Transverse colon (tissue), 4 donors: ENCODE measurements around the gene DDX5. TPM values are rescaled to one million over a fixed set of nuclear protein-coding genes. Genes with fewer than 3 reads are reported as not detected.

Source experiments
- DNase-seq: peaks from one replicate; pipeline ENCODE4 v3.0.0-alpha.2; 2019
- H3K27ac ChIP-seq, 4 donors: fragments of 200-600 bp; sonication (generic); 2 replicates each; pipeline ENCODE4 v1.5.1; 2016 to 2018; ENCODE audit warnings: inconsistent platforms in 4 of 4
- H3K27me3 ChIP-seq: fragments of 200-600 bp; sonication (generic); 2 replicates; pipeline ENCODE4 v1.5.1; 2017; ENCODE audit warnings: inconsistent platforms
- H3K36me3 ChIP-seq, 4 donors: fragments of 200-600 bp; sonication (generic); 2 replicates each; pipeline ENCODE4 v1.5.1; 2017 to 2019; ENCODE audit warnings: inconsistent platforms in 4 of 4
- H3K4me1 ChIP-seq, 4 donors: fragments of 200-600 bp; sonication (generic); 2 replicates each; pipeline ENCODE4 v1.5.1; 2017 to 2020; ENCODE audit warnings: inconsistent platforms in 4 of 4
- H3K4me3 ChIP-seq, 4 donors: fragments of 200-600 bp; sonication (generic); 1 replicate in 1 of 4; 2 replicates in 3 of 4; pipeline versions ENCODE4 v1.5.1 to v1.6.1; 2017 to 2019; ENCODE audit warnings: inconsistent platforms in 4 of 4
- H3K9me3 ChIP-seq, 2 donors: fragments of 200-600 bp; sonication (generic); 2 replicates each; pipeline ENCODE4 v1.5.1; 2017 to 2019; ENCODE audit warnings: inconsistent platforms in 2 of 2
- EP300 ChIP-seq: sonication (generic); formaldehyde crosslinking; IDR thresholded peaks from one replicate; pipeline ENCODE4 v1.6.1; 2017; ENCODE audit warnings: antibody characterized with exemption, low read depth
- POLR2A ChIP-seq: fragments of 450-650 bp; IDR thresholded peaks from one replicate; pipeline ENCODE4 v1.6.1; 2016; ENCODE audit warnings: antibody characterized with exemption, mild to moderate bottlenecking, moderate library complexity
- POLR2AphosphoS5 ChIP-seq, 3 donors: sonication (generic); formaldehyde crosslinking; IDR thresholded peaks; one replicate each; pipeline ENCODE4 v1.6.1; 2016; ENCODE audit warnings: antibody characterized with exemption in 3 of 3
- whole genome bisulfite sequencing, 2 donors: methylation state at CpG; one replicate each; pipeline ENCODE4 v1.1.5; 2018; ENCODE audit warnings: low coverage in 1 of 2; 5-methylcytosine and 5-hydroxymethylcytosine counted together
- in situ Hi-C, 4 donors: fragments of 200-750 bp; cut with MboI; loops; one replicate each; pipeline versions ENCODE4 v1.15.0 to v1.15.1; 2017; ENCODE audit warnings: low sequenced_read_pairs in 3 of 4, low pct_ligation_motif_present in 1 of 4, low pct_unique_long_range_greater_than_20kb in 1 of 4
- intact Hi-C: fragments of 100-400 bp; cut with DNase I; formaldehyde crosslinking; loops from one replicate; pipeline ENCODE4 v1.15.1; 2023; ENCODE audit warnings: low total_unique reads
- total RNA-seq, 4 donors: library from RNA; depleted of rRNA; stranded (reverse); fragments of >200 nt; gene quantifications; one replicate each; pipeline ENCODE4 v1.1.0, GENCODE V29; 2016
- TF ChIP-seq, protein P1 (sequence below), 5 experiments: fragments of 200-600 bp in 3 of 5; fragments of 450-650 bp in 2 of 5; sonication (generic) in 3 of 5; IDR thresholded peaks; 1 replicate in 2 of 5; 2 replicates in 3 of 5; pipeline ENCODE4 v1.5.1; 2016 to 2017; ENCODE audit warnings: antibody characterized with exemption in 5 of 5, inconsistent platforms in 3 of 5, mild to moderate bottlenecking in 2 of 5, moderate library complexity in 1 of 5

The DDX5 gene
- total RNA-seq, 4 donors from 2014 or later = 451 to 1,221 (median 694) TPM

DNA sequence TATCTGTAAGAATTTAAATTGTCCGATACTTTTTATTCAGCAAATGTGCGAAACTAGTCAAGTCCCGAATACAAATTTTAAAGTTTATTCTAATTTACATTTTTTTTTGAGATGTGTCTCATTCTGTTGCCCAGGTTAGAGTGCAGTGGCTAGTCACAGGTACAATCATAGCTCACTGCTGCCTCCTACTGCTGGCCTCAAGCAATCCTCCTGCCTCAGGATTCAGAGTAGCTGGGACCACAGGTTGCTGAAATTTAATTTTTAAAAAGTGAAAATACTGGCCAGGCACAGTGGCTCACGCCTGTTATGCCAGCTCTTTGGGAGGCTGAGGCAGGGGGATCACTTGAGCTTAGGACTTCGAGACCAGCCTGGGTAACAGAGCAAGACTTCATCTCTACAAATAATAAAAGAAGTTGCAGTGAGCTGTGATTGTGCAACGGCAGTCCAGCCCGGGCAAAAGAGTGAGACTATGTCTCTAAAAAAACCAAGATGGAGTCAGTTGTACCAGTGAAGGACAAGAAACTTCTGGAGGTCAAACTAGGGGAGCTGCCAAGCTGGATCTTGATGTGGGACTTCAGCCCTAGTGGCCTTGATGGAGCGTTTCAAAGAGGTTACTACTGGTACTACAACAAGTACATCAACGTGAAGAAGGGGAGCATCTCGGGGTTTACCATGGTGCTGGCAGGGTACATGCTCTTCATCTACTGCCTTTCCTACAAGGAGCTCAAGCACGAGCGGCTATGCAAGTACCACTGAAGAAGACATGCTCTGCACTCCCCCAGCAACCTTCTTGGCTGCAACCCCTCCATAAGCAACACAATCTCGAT is 14.8 kb downstream of the DDX5 start:
- in situ Hi-C loops = loop anchor here in 1 of 4 donors (10.0 kb wide), 1 partner anchor 66 kb away; no protein-coding TSS in a partner anchor
- WGBS, 2 donors = 90 to 93% methylated on average over 5 to 13 of the region's 13 CpGs
- no peaks in the 10 kb centered on the region for H3K27me3 ChIP-seq

DNA sequence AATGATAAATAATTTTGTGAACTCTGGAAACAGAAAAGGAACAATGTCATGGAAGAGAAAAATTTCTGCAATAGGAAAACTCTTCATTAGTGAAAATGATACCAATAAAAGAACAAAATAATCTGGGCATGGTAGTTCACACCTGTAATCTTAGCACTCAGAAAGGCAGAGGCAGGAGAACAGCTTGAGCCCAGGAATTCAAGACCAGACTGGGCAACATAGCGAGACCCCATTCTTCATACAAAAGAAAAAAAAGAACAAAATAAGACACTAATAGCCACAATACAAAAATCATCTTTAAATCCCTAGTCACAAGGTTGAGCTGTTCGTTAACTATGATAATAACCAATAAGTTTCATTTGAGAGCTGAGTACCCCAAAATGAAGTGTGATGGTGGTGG is 17.8 kb downstream of the DDX5 start:
- TF ChIP-seq, protein P1, sequence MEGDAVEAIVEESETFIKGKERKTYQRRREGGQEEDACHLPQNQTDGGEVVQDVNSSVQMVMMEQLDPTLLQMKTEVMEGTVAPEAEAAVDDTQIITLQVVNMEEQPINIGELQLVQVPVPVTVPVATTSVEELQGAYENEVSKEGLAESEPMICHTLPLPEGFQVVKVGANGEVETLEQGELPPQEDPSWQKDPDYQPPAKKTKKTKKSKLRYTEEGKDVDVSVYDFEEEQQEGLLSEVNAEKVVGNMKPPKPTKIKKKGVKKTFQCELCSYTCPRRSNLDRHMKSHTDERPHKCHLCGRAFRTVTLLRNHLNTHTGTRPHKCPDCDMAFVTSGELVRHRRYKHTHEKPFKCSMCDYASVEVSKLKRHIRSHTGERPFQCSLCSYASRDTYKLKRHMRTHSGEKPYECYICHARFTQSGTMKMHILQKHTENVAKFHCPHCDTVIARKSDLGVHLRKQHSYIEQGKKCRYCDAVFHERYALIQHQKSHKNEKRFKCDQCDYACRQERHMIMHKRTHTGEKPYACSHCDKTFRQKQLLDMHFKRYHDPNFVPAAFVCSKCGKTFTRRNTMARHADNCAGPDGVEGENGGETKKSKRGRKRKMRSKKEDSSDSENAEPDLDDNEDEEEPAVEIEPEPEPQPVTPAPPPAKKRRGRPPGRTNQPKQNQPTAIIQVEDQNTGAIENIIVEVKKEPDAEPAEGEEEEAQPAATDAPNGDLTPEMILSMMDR (IDR thresholded peaks at IDR 0.05) = no peak
- TF ChIP-seq POLR2AphosphoS5 (IDR thresholded peaks at IDR 0.05) = no peak
- no peak for TF ChIP-seq POLR2A
- no peak for TF ChIP-seq EP300
- Histone ChIP-seq H3K4me1 (no peaks in the 10 kb centered on the region), H3K4me3 (no peak overlapping the region), H3K27me3 (no peaks in the 10 kb centered on the region), H3K9me3 (no peaks in the 10 kb centered on the region), H3K27ac (no peak overlapping the region), H3K36me3 (peaks cover 0 to 25% (median 0%) of the 10 kb centered on the region in 4 donors)
- intact Hi-C loops (no loop called here), in situ Hi-C loops (loop anchor here in 2 of 4 donors (5.0 to 10.0 kb wide), 2 partner anchors 64 to 66 kb away; no protein-coding TSS in a partner anchor)
- DNase-seq = no peak
- 94 to 97% methylated on average over 2 of the region's 2 CpGs for WGBS, 2 donors

More for the DNA sequence above, 14.8 kb downstream of the DDX5 start:
- TF ChIP-seq, protein P1 (IDR thresholded peaks at IDR 0.05) = peak; percentile 35 to 61 (median 51)
- TF ChIP-seq POLR2AphosphoS5 (IDR thresholded peaks at IDR 0.05) = no peak
- no peak for TF ChIP-seq EP300
- H3K9me3 ChIP-seq = no peaks in the 10 kb centered on the region
- intact Hi-C loops = no loop called here
- H3K4me1 ChIP-seq = peaks cover 16 to 23% (median 19%) of the 10 kb centered on the region in 4 donors
- H3K36me3 ChIP-seq = peaks cover 0 to 14% (median 0%) of the 10 kb centered on the region in 4 donors
- peak; percentile 37 for DNase-seq
- H3K27ac ChIP-seq = no peak overlapping the region
- no peak overlapping the region for H3K4me3 ChIP-seq

DNA sequence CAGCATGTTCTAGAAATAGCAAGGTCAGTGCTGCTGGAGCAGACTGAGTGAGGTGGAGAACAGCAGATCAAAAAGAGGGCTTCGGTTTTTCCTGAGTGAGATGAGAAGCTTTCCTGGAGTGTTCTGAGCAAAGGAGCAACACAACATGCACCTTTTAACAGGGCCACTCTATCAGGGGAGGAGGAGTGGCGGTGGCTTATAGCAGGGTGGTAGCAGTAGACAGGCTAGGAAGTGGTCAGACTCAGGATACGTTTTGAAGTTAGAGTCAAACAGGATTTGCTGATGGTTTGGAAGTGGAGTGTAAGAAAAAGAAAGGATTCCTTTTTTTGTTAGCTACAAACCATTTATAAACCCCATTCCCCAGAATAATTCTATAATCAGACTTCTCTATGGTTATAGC is 21.7 kb downstream of the DDX5 start:
- no peak overlapping the region for H3K4me3 ChIP-seq
- DNase-seq = no peak
- in situ Hi-C loops = loop anchor here in 1 of 4 donors (10.0 kb wide), 1 partner anchor 60 kb away; no protein-coding TSS in a partner anchor
- H3K9me3 ChIP-seq = no peaks in the 10 kb centered on the region
- TF ChIP-seq EP300 = no peak
- TF ChIP-seq POLR2A = no peak
- TF ChIP-seq POLR2AphosphoS5 (IDR thresholded peaks at IDR 0.05) = no peak
- TF ChIP-seq, protein P1 (IDR thresholded peaks at IDR 0.05) = no peak
- no peak overlapping the region for H3K27ac ChIP-seq
- intact Hi-C loops = no loop called here
- H3K36me3 ChIP-seq = peaks cover 0 to 27% (median 3%) of the 10 kb centered on the region in 4 donors
- no peaks in the 10 kb centered on the region for H3K4me1 ChIP-seq
- WGBS, 2 donors = 84 to 90% methylated on average over 2 to 3 of the region's 3 CpGs
- H3K27me3 ChIP-seq = no peaks in the 10 kb centered on the region

DNA sequence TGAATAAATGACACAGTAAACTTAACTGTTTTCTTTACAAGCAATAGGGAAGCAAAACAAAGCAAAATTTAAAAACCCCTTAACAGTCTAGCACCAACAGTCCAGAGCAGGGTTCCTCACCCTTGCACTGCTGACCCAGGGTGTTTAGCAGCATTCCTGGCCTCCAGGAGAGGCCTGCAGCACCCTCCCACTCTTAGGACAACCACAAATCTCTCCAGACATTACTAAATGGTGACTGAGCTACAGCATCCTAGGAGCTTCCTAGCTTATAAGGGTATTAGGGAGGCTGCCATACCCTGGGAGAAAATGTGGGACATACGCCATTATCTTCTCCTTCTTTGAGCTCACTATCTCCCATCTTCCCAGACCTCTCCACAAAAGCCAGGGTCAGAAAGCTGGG is 25.1 kb downstream of the DDX5 start:
- Histone ChIP-seq H3K36me3 (peaks cover 0 to 28% (median 3%) of the 10 kb centered on the region in 4 donors), H3K4me1 (no peaks in the 10 kb centered on the region), H3K27ac (no peak overlapping the region), H3K27me3 (no peaks in the 10 kb centered on the region), H3K9me3 (no peaks in the 10 kb centered on the region), H3K4me3 (no peak overlapping the region)
- DNase-seq = no peak
- WGBS, 2 donors = 100% methylated on average over 1 of the region's 1 CpG; no CpG with 5 or more reads in 1 of the 2 donors
- in situ Hi-C loops (loop anchor here in 1 of 4 donors (10.0 kb wide), 1 partner anchor 56 kb away; no protein-coding TSS in a partner anchor), intact Hi-C loops (no loop called here)
- no peak for TF ChIP-seq EP300
- TF ChIP-seq, protein P1 (IDR thresholded peaks at IDR 0.05) = no peak
- TF ChIP-seq POLR2A = no peak
- TF ChIP-seq POLR2AphosphoS5 (IDR thresholded peaks at IDR 0.05) = no peak
